Transverse colon (tissue), 3 donors: ENCODE data around the gene SLC49A3.

ENCODE experiments used
- EP300 ChIP-seq: sonication (generic); formaldehyde crosslinking; IDR thresholded peaks from one replicate; pipeline ENCODE4 v1.6.1; 2017; ENCODE audit warnings: antibody characterized with exemption, low read depth
- POLR2A ChIP-seq: fragments of 450-650 bp; IDR thresholded peaks from one replicate; pipeline ENCODE4 v1.6.1; 2016; ENCODE audit warnings: antibody characterized with exemption, mild to moderate bottlenecking, moderate library complexity
- TF ChIP-seq, protein P1 (sequence below), 5 experiments: fragments of 200-600 bp in 3 of 5; fragments of 450-650 bp in 2 of 5; sonication (generic) in 3 of 5; IDR thresholded peaks; 1 replicate in 2 of 5; 2 replicates in 3 of 5; pipeline ENCODE4 v1.5.1; 2016 to 2017; ENCODE audit warnings: antibody characterized with exemption in 5 of 5, inconsistent platforms in 3 of 5, mild to moderate bottlenecking in 2 of 5, moderate library complexity in 1 of 5

DNA sequence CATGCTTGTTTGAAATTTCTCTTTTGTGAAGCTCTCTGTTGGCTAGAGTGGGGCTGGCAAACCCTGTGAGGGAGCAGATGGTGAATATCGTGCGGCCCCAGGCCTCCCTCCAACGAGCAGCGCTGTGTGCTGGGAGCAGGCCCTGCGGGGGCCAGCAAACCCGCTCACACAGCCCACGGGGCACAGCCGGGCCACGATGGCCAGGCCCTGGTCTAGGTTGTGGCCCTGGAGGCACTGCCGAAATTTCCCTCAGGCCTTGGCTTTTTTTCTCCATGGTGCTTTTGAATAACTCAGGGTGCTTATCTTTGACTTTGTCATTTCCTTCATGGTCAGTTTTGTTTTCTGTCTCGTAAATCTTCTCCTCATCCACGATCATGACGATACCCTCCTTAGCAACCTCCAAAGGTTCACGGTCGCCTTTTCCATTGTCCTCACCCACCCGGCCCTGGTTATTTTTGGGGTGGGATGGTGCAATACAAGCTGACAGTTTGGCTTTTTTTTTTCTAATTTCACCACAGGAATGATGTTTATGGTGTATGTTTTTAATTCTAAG, 37.4 kb upstream of the SLC49A3 start:
- TF ChIP-seq, protein P1, sequence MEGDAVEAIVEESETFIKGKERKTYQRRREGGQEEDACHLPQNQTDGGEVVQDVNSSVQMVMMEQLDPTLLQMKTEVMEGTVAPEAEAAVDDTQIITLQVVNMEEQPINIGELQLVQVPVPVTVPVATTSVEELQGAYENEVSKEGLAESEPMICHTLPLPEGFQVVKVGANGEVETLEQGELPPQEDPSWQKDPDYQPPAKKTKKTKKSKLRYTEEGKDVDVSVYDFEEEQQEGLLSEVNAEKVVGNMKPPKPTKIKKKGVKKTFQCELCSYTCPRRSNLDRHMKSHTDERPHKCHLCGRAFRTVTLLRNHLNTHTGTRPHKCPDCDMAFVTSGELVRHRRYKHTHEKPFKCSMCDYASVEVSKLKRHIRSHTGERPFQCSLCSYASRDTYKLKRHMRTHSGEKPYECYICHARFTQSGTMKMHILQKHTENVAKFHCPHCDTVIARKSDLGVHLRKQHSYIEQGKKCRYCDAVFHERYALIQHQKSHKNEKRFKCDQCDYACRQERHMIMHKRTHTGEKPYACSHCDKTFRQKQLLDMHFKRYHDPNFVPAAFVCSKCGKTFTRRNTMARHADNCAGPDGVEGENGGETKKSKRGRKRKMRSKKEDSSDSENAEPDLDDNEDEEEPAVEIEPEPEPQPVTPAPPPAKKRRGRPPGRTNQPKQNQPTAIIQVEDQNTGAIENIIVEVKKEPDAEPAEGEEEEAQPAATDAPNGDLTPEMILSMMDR (IDR thresholded peaks at IDR 0.05), result no peak
- TF ChIP-seq EP300 (no peak), POLR2A (no peak)
